Epithelial cell of esophagus (primary cell): ENCODE data around the gene GPC5.

Experiments
- DNase-seq: peaks from one replicate; pipeline ENCODE4 v3.0.0; 2010; ENCODE audit warnings: low read depth
- H3K4me3 ChIP-seq: 2 replicates; pipeline ENCODE4 v1.5.1; 2011; ENCODE audit warnings: mild to moderate bottlenecking, low read length, control low read depth
- TF ChIP-seq, protein P1 (sequence below): IDR thresholded peaks from 2 replicates; pipeline ENCODE4 v1.5.1; 2011; ENCODE audit warnings: low read depth, mild to moderate bottlenecking, low read length, control low read depth, inconsistent platforms; ENCODE audit not compliant: insufficient read depth; ENCODE audit errors: missing control alignments

The GPC5 gene

DNA sequence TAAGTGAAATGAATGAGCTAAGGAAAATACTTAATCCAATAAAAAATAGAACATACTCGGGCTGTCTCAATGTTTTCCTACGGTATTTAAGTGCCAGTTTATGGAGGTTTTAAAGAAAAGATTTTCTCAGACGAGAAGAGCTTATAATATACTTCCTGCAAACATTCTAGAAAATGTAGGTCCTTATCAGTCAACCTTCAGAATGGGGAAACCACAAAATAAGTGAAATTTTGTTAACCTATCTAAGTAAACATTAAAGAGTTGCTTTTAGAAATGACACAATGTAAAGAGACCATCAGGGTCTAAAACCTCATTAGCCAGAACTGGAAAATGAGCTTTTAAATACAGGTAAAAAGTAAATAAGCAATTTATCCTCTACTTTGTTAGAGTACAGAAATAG, 38.8 kb upstream of the GPC5 start:
- TF ChIP-seq, protein P1, sequence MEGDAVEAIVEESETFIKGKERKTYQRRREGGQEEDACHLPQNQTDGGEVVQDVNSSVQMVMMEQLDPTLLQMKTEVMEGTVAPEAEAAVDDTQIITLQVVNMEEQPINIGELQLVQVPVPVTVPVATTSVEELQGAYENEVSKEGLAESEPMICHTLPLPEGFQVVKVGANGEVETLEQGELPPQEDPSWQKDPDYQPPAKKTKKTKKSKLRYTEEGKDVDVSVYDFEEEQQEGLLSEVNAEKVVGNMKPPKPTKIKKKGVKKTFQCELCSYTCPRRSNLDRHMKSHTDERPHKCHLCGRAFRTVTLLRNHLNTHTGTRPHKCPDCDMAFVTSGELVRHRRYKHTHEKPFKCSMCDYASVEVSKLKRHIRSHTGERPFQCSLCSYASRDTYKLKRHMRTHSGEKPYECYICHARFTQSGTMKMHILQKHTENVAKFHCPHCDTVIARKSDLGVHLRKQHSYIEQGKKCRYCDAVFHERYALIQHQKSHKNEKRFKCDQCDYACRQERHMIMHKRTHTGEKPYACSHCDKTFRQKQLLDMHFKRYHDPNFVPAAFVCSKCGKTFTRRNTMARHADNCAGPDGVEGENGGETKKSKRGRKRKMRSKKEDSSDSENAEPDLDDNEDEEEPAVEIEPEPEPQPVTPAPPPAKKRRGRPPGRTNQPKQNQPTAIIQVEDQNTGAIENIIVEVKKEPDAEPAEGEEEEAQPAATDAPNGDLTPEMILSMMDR, result no peak
- DNase-seq, result no peak
- no peak overlapping the region for H3K4me3 ChIP-seq

DNA sequence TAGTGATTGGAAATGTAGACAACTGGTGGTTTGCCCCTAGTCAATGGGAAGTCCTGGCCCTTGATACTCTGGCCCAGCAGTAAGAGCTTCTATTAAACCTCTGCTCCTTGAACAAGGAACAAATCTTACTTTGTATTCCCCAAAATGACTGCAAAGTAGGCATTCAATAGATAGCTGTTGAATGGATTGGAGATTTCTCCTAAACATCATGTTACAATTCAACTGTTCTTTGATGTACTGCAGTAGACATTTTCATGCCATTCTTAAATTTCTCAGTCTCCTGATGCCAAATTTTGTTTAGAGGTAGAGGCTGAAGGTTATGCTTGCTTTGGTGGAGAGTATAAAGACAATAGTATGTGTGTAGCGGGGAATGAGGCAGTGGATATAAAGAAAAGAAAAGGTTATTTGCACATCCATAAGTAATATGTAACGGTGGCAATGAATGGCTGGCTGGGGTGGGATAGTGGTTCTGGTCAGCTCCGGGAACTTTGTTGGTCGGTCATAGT, 38.1 kb upstream of the GPC5 start:
- TF ChIP-seq, protein P1, result no peak
- no peak for DNase-seq
- H3K4me3 ChIP-seq, result no peak overlapping the region

DNA sequence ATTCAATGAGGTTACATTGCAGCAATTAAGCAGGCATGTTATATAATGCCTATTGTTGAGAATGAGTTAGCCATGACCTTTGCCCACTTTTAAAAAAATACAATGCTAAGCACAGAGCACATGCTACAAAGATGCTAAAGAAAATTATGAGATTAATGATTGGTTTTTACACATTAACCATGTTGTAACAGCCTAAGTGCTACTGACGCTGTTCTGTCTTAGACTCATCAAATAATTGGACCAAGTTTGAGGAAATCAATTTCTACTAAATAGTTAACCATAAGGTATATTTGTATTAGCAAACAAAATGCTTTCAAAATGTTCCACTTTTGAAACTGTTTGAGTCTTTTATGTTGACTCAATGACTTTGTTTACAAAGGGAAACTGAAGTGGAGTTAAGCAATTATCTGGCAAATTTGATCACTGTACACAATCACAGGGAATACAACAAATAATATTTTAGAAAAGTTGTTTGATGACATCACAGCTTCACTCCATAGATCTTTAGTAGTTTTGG, 36.6 kb upstream of the GPC5 start:
- H3K4me3 ChIP-seq, result no peak overlapping the region
- no peak for DNase-seq
- TF ChIP-seq, protein P1, result no peak

DNA sequence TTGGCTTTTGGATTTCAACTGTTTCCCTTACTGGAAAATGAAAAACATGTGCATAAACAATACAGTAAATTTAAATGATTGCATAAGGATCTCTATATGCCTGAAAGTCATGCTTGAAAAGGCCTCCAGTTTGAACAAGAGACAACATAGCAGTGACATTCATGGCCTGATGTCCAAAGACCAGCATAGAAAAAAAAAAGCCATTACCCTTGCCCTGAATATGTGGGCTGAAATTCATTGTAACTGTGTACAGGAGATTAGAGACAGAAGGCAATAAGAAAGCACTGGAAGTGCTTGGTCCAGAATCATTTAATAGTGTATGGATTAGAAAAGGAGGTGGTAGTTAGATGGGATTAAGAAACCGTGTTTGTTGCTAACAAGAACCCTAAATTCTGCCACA, 35.5 kb upstream of the GPC5 start:
- no peak overlapping the region for H3K4me3 ChIP-seq
- TF ChIP-seq, protein P1, result no peak
- DNase-seq, result no peak

DNA sequence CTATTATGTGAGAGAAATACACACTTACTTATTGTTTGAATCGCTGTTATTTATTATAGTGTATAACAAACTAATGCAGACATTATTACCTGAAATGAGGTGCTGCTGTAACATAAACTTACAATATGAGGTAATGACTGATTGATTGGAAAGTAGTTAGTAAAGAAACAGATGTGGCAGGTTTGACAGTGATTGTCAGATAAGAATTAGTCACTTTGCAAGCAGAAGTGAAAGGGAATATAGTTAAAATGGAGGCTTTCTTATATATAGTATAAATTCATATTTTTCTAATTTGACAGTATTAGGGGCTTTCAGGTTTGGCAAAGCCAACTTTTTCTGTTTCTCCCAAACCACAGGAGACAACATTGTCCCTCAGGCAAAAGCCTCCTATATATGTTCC, 30.3 kb upstream of the GPC5 start:
- TF ChIP-seq, protein P1, result no peak
- no peak for DNase-seq
- no peak overlapping the region for H3K4me3 ChIP-seq

DNA sequence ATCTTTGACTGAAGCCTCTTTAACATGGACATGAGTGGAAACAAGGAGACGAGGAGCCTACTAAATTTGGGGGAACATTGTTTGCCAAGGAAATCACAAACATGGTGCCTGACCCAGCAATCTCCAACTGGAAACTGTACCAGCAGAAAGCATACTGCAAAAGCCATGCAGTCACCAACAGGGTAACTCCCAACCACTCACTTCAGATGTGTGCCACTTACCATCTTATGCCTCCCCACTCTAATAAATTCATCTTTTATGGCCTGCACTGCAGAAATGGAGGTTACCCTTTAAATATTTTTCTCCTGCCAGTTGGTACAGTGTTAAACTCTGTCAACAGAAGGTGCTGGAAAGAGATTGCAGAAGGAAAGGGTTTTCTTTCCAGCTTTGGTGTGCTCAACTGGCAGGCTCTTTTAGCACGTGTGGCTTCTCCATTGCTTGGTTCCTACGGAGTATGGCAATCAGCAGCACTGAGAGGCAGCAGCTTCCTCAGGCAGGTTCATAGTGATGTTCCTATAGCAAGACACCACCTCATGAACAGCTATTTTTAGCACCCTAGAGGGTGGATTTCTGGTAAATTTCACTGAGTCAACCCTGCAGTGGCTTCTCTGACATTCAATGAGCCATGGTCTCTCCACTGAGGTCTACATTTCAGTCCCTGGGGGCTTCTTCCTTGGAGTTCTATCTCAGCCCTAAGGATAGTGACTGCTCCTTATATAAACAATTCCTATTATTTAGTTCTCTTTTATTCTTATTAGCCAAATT, 29.6 kb upstream of the GPC5 start:
- TF ChIP-seq, protein P1, result no peak
- DNase-seq, result no peak
- H3K4me3 ChIP-seq, result no peak overlapping the region

DNA sequence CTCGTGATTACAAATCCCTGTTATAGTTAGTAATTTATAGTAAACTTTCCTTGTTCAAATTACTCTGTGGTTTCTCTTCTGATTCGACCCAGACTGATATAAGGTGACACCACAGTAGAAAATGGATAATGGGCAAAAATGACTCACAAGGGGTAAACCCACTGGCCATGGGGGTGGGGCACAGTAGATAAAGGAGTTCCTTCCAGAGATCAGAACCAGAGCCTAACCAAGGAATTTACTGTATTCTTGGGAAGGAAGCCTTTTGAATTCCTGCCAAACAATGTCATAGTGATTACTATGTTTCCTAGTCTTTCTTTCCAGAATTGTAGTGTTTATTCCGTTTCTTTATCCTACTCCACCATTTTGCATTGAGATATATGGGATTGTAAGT, 29.0 kb upstream of the GPC5 start:
- TF ChIP-seq, protein P1, result no peak
- no peak overlapping the region for H3K4me3 ChIP-seq
- no peak for DNase-seq
